GM18858 (cell line): ENCODE measurements around the gene TOX4.

Experiments used
- ATAC-seq: cut with Tn5 transposase; IDR thresholded peaks from one replicate; pipeline ENCODE4 v1.9.1; 2021; ENCODE audit not compliant: unreplicated experiment

TOX4 gene

GRCh38 chr14:21501568-21501967 is 24.6 kb downstream of the TOX4 start:
- ATAC-seq, result no peak

- ATAC-seq, result no peak
Measured at GRCh38 chr14:21503376-21503775, 26.4 kb downstream of the TOX4 start.

GRCh38 chr14:21505012-21505553 is 28.1 kb downstream of the TOX4 start:
- ATAC-seq, result peak; percentile 76

GRCh38 chr14:21506557-21506956 is 29.6 kb downstream of the TOX4 start:
- ATAC-seq, result no peak

- ATAC-seq, result no peak
Measured at GRCh38 chr14:21509432-21510143, 32.6 kb downstream of the TOX4 start.

- ATAC-seq, result peak; percentile 99
Measured at GRCh38 chr14:21510735-21511657, 34.0 kb downstream of the TOX4 start, which contains the start of gene METTL3. METTL3 (minus strand) TSS chr14:21511340; CDS start chr14:21511223, 117 bp downstream.

- no peak for ATAC-seq
Measured at GRCh38 chr14:21514341-21514740, 37.3 kb downstream of the TOX4 start.

- ATAC-seq, result no peak
Measured at GRCh38 chr14:21518725-21519124, 41.7 kb downstream of the TOX4 start.

GRCh38 chr14:21520767-21521166 is 43.8 kb downstream of the TOX4 start:
- no peak for ATAC-seq

- no peak for ATAC-seq
Measured at GRCh38 chr14:21521501-21521900, 44.5 kb downstream of the TOX4 start.

GRCh38 chr14:21523203-21523602 is 46.2 kb downstream of the TOX4 start:
- no peak for ATAC-seq

GRCh38 chr14:21524575-21525490 is 47.8 kb downstream of the TOX4 start:
- no peak for ATAC-seq

GRCh38 chr14:21525571-21525961 is 48.6 kb downstream of the TOX4 start:
- ATAC-seq, result no peak

GRCh38 chr14:21525962-21526671 is 49.1 kb downstream of the TOX4 start, which contains the start of gene SALL2:
SALL2 (minus strand) TSS chr14:21526346; CDS start chr14:21526127, 219 bp downstream.
- no peak for ATAC-seq

- no peak for ATAC-seq
Measured at GRCh38 chr14:21526672-21527317, 49.8 kb downstream of the TOX4 start.

GRCh38 chr14:21527318-21527679 is 50.3 kb downstream of the TOX4 start:
- no peak for ATAC-seq

GRCh38 chr14:21528381-21529348 is 51.7 kb downstream of the TOX4 start:
- no peak for ATAC-seq

GRCh38 chr14:21529515-21529914 is 52.5 kb downstream of the TOX4 start:
- no peak for ATAC-seq
